K562 (cell line): ENCODE results near the gene MLN. TPM values are rescaled to one million over a fixed set of nuclear protein-coding genes. Genes with fewer than 3 reads are reported as not detected.

Experiments
- ATAC-seq: fragments of 200-7000 bp; cut with Tn5 transposase; 3 replicates; pipeline ENCODE4 v1.9.1; 2020; ENCODE audit warnings: moderate library complexity
- BruUV-seq: library from RNA; stranded (reverse); fragments of 400-500 nt; replicated peaks from 2 replicates; lab custom pipeline; 2021; lab: Mats Ljungman, UMichigan
- CTCF ChIA-PET: fragments of 300-600 bp; formaldehyde crosslinking; extraction: SDS; loops from one replicate; lab custom pipeline; 2021; ENCODE audit warnings: low intra/inter-chr PET ratio; lab: Yijun Ruan, JAX
- POLR2A ChIA-PET: fragments of 300-600, 350-650 bp; sonication (Branson Sonifier 250); formaldehyde crosslinking; extraction: SDS; loops from one replicate; lab custom pipeline; 2021; ENCODE audit warnings: antibody characterized with exemption, inconsistent platforms; lab: Yijun Ruan, JAX
- DNase-seq, 4 experiments: peaks; one replicate each; pipeline versions ENCODE4 v3.0.0 to v3.0.0-alpha.2; 2011 to 2018; ENCODE audit warnings: low spot score in 3 of 4, mixed read lengths in 3 of 4; ENCODE audit errors: extremely low read depth in 1 of 4
- FAIRE-seq: peaks from 2 replicates; lab custom pipeline; 2011; peaks lifted over from hg19 to GRCh38; lab: Jason Lieb, UNC
- H2AFZ ChIP-seq: 2 replicates; pipeline ENCODE4 v1.6.0; 2011; ENCODE audit warnings: low read depth, low read length, control low read depth, inconsistent platforms
- H3K27ac ChIP-seq: fragments of 200-600 bp; 3 replicates; pipeline ENCODE4 v1.8.0; 2011; ENCODE audit warnings: low read depth, mild to moderate bottlenecking, control low read depth, inconsistent platforms, low read length, moderate library complexity, mixed read lengths; ENCODE audit errors: extremely low read depth
- H3K27me3 ChIP-seq, 2 experiments: fragments of 300-600 bp in 1 of 2; 2 replicates in 1 of 2; 3 replicates in 1 of 2; pipeline versions ENCODE4 v1.6.0 to v1.8.0; 2011; ENCODE audit warnings: inconsistent platforms in 2 of 2, low read length in 2 of 2, mild to moderate bottlenecking in 1 of 2, mixed read lengths in 1 of 2, moderate library complexity in 1 of 2; ENCODE audit not compliant: control insufficient read depth in 2 of 2, insufficient read depth in 2 of 2
- H3K36me3 ChIP-seq: fragments of 300-600 bp; 3 replicates; pipeline ENCODE4 v1.8.0; 2011; ENCODE audit warnings: mild to moderate bottlenecking, low read length, inconsistent platforms; ENCODE audit not compliant: control insufficient read depth, insufficient read depth
- H3K4me1 ChIP-seq, 2 experiments: fragments of 200-600 bp in 1 of 2; replicated peaks in 1 of 2; 2 replicates in 1 of 2; 3 replicates in 1 of 2; pipeline versions ENCODE4 v1.5.1 to v1.8.0; 2011; ENCODE audit warnings: inconsistent platforms in 2 of 2, low read length in 2 of 2, mild to moderate bottlenecking in 1 of 2, mixed read lengths in 1 of 2, moderate library complexity in 1 of 2; ENCODE audit not compliant: control insufficient read depth in 2 of 2, insufficient read depth in 2 of 2
- H3K4me2 ChIP-seq: 2 replicates; pipeline ENCODE4 v1.6.1; 2011; ENCODE audit warnings: low read length, control low read depth, inconsistent platforms, mixed read lengths; ENCODE audit not compliant: insufficient read depth
- H3K4me3 ChIP-seq: fragments of 200-600 bp; sonication (generic), shearing (Covaris generic); 2 replicates; pipeline ENCODE4 v1.5.1; 2016; ENCODE audit warnings: control low read depth, inconsistent platforms
- H3K79me2 ChIP-seq: fragments of 200-600 bp; 3 replicates; pipeline ENCODE4 v1.8.0; 2011; ENCODE audit warnings: low read length, inconsistent platforms; ENCODE audit not compliant: control insufficient read depth, insufficient read depth
- H3K9ac ChIP-seq, 2 experiments: 2 replicates each; pipeline versions ENCODE4 v1.6.0 to v1.6.1; 2011; ENCODE audit warnings: low read depth in 2 of 2, low read length in 2 of 2, control low read depth in 1 of 2, inconsistent platforms in 1 of 2, mild to moderate bottlenecking in 1 of 2, mixed read lengths in 1 of 2; ENCODE audit not compliant: insufficient read depth in 1 of 2
- H3K9me1 ChIP-seq: one replicate; pipeline ENCODE4 v1.6.0; 2011; ENCODE audit warnings: inconsistent platforms, mild to moderate bottlenecking, low read length, moderate library complexity; ENCODE audit not compliant: control insufficient read depth, insufficient read depth
- H3K9me3 ChIP-seq: replicated peaks from 2 replicates; pipeline ENCODE4 v1.5.1; 2011; ENCODE audit warnings: low read depth, low read length, inconsistent platforms; ENCODE audit not compliant: control insufficient read depth, insufficient read depth
- H4K20me1 ChIP-seq: replicated peaks from 2 replicates; pipeline ENCODE4 v1.6.1; 2011; ENCODE audit warnings: low read length, inconsistent platforms, mixed read lengths; ENCODE audit not compliant: control insufficient read depth, insufficient read depth
- DEAF1 ChIP-seq: fragments of 450-650 bp; formaldehyde crosslinking; IDR thresholded peaks from 2 replicates; pipeline ENCODE4 v1.4.0; 2020; ENCODE audit warnings: mild to moderate bottlenecking, moderate library complexity
- EZH2 ChIP-seq: IDR thresholded peaks from 2 replicates; pipeline ENCODE4 v1.6.1; 2012; ENCODE audit warnings: low read depth, mild to moderate bottlenecking, inconsistent platforms, low read length, borderline replicate concordance
- FUS ChIP-seq: fragments of 200-400 bp; formaldehyde crosslinking; optimal IDR thresholded peaks from 2 replicates; pipeline ENCODE3; 2017; ENCODE audit warnings: low read depth, low read length
- KLF10 ChIP-seq: fragments of 250-450 bp; sonication (Bioruptor Pico); IDR thresholded peaks from 2 replicates; pipeline ENCODE4 v1.6.1; 2021; ENCODE audit warnings: matching md5 sums
- NFE2L1 ChIP-seq: fragments of 450-650 bp; IDR thresholded peaks from 2 replicates; pipeline ENCODE4 v1.6.1; 2016; ENCODE audit warnings: missing genetic modification characterization, low read depth, mild to moderate bottlenecking, missing compliant biosample characterization, moderate library complexity, borderline replicate concordance
- PML ChIP-seq: IDR thresholded peaks from 2 replicates; pipeline ENCODE4 v1.6.1; 2012; ENCODE audit warnings: low read length, inconsistent platforms
- SMARCB1 ChIP-seq: IDR thresholded peaks from 2 replicates; pipeline ENCODE4 v1.6.1; 2011; ENCODE audit warnings: improper control_type of control experiment, low read depth; ENCODE audit not compliant: insufficient read length
- VEZF1 ChIP-seq: fragments of 200-800 bp; sonication (Bioruptor generic); IDR thresholded peaks from 2 replicates; pipeline ENCODE4 v1.6.1; 2017; ENCODE audit warnings: missing genetic modification characterization, missing compliant biosample characterization
- WGBS: fragments of 100-300 bp; shearing (Covaris generic); methylation state at CpG from one replicate; pipeline ENCODE4 v1.1.6; 2016; ENCODE audit warnings: low coverage, mixed read lengths; ENCODE audit not compliant: insufficient coverage; ENCODE audit errors: missing lambda C conversion rate; 5-methylcytosine and 5-hydroxymethylcytosine counted together
- in situ Hi-C: fragments of 300-500 bp; cut with MboI; formaldehyde crosslinking; loops from 4 replicates; pipeline ENCODE4 v1.15.0; 2018; ENCODE audit warnings: inconsistent platforms, mixed read lengths
- intact Hi-C: fragments of 100-400 bp; cut with micrococcal nuclease; formaldehyde crosslinking; loops from 2 replicates; pipeline ENCODE4 v1.14.2; 2022
- polyA plus RNA-seq, 8 experiments: library from polyadenylated mRNA; depleted of rRNA in 4 of 8; stranded (reverse) in 5 of 8; unstranded in 3 of 8; fragments of >200 nt; fragmentation: Nextera tagmentation in 2 of 8; fragmentation: Illumina TruSeq in 1 of 8; extraction: Ambion mirVana in 2 of 8; extraction: Trizol in 1 of 8; gene quantifications; 2 replicates each; pipeline versions ENCODE4 v1.2.1 to v1.2.3, GENCODE V29; 2011 to 2014; ENCODE audit warnings: inconsistent platforms in 1 of 8, missing spikeins in 1 of 8
- total RNA-seq, 7 experiments: library from RNA; depleted of rRNA in 6 of 7; stranded (reverse); fragments of >200 nt in 6 of 7; fragmentation: Illumina TruSeq in 2 of 7; extraction: Trizol in 2 of 7; gene quantifications; 2 replicates each; pipeline versions ENCODE4 v1.2.1 to v1.2.3, GENCODE V29; 2011 to 2021; ENCODE audit warnings: low replicate concordance in 1 of 7
- TF ChIP-seq, protein P1 (sequence below): fragments of 250-450 bp; sonication (Bioruptor Pico); IDR thresholded peaks from 2 replicates; pipeline ENCODE4 v1.4.0; 2020; ENCODE audit warnings: borderline replicate concordance
- TF ChIP-seq, protein P2 (sequence below): sonication (generic); formaldehyde crosslinking; IDR thresholded peaks from 2 replicates; pipeline ENCODE4 v1.9.0; 2022; ENCODE audit warnings: mild to moderate bottlenecking, missing genetic modification reagents
- TF ChIP-seq, protein P3 (sequence below): sonication (generic); formaldehyde crosslinking; IDR thresholded peaks from 2 replicates; pipeline ENCODE4 v1.8.0; 2022; ENCODE audit warnings: mild to moderate bottlenecking, missing genetic modification reagents

MLN gene
- total and polyA plus RNA-seq, 9 of the 15 experiments (the other 6 are each of a cell fraction or from before 2014, with no cell fraction given) = not detected

DNA sequence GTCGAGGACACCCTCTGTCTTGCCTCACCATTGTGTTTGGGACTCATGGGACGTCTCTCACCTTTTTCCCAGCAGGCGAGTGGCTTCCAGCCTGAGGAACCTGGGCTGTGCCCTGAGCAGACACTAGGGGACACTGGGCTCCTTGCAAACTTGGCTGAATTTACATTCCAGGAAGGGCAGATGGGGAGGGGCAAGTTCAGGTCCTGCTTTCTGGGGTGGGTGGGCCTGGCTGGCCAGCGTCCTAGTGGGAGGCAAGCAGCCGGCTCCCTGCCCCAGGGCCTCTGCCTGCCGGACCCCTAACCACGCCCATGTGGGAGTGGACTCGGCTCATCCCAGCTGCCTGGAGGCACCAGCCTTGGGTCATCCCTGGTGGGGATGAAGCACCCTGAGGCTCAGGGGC, 48.2 kb upstream of the MLN start:
- no peak overlapping the region for H3K9ac ChIP-seq
- H3K79me2 ChIP-seq = no peaks in the 10 kb centered on the region
- H3K9me1 ChIP-seq = no peaks in the 10 kb centered on the region
- POLR2A ChIA-PET = no interaction called here
- WGBS = 7% methylated on average over 8 of the region's 8 CpGs
- DNase-seq = peak; percentile 62 to 75 (median 70)
- peak; percentile 89 for FAIRE-seq
- no peaks in the 10 kb centered on the region for H3K36me3 ChIP-seq
- H3K27me3 ChIP-seq = peaks cover 12 to 28% of the 10 kb centered on the region in 2 experiments; a peak in 2 of 5 replicates
- intact Hi-C loops (loop anchor here (1.0 to 10.0 kb wide), 2 partner anchors 175 to 293 kb away; partner anchors contain the start of gene GRM4), in situ Hi-C loops (no loop called here)
- no peak overlapping the region for H3K4me2 ChIP-seq
- H3K27ac ChIP-seq = no peak overlapping the region
- no peak overlapping the region for H3K4me3 ChIP-seq
- H3K9me3 ChIP-seq = no peaks in the 10 kb centered on the region
- CTCF ChIA-PET = interaction anchor here (0.7 to 1.8 kb wide), 3 partner anchors 176 to 302 kb away, joined by 3 to 6 read pairs (median 6); no protein-coding TSS in a partner anchor
- no TSS peak for BruUV-seq
- ATAC-seq = peak; percentile 86
- H2AFZ ChIP-seq = 0 out of 2 replicates have a peak overlapping the region, but pooled peaks have one; percentile 9
- no peaks in the 10 kb centered on the region for H4K20me1 ChIP-seq
- peaks cover 4 to 22% of the 10 kb centered on the region in 2 experiments; a peak in 3 of 5 replicates for H3K4me1 ChIP-seq
- no peak for TF ChIP-seq SMARCB1
- TF ChIP-seq DEAF1 (CRISPR knock-in tag) = 0 out of 2 replicates have a peak, but pooled peaks have one; percentile 17
- no peak for TF ChIP-seq EZH2
- TF ChIP-seq, protein P1, sequence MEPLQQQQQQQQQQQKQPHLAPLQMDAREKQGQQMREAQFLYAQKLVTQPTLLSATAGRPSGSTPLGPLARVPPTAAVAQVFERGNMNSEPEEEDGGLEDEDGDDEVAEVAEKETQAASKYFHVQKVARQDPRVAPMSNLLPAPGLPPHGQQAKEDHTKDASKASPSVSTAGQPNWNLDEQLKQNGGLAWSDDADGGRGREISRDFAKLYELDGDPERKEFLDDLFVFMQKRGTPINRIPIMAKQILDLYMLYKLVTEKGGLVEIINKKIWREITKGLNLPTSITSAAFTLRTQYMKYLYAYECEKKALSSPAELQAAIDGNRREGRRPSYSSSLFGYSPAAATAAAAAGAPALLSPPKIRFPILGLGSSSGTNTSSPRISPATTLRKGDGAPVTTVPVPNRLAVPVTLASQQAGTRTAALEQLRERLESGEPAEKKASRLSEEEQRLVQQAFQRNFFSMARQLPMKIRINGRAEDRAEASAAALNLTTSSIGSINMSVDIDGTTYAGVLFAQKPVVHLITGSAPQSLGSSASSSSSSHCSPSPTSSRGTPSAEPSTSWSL (CRISPR knock-in tag) = no peak
- no peak for TF ChIP-seq NFE2L1 (tag)
- TF ChIP-seq, protein P2, sequence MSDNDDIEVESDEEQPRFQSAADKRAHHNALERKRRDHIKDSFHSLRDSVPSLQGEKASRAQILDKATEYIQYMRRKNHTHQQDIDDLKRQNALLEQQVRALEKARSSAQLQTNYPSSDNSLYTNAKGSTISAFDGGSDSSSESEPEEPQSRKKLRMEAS (CRISPR knock-in tag) = no peak
- TF ChIP-seq KLF10 (CRISPR knock-in tag) = no peak
- TF ChIP-seq PML = no peak
- no peak for TF ChIP-seq FUS
- TF ChIP-seq VEZF1 (CRISPR knock-in tag) = peak; percentile 39; the same call in 1 of the 2 replicates
- TF ChIP-seq, protein P3, sequence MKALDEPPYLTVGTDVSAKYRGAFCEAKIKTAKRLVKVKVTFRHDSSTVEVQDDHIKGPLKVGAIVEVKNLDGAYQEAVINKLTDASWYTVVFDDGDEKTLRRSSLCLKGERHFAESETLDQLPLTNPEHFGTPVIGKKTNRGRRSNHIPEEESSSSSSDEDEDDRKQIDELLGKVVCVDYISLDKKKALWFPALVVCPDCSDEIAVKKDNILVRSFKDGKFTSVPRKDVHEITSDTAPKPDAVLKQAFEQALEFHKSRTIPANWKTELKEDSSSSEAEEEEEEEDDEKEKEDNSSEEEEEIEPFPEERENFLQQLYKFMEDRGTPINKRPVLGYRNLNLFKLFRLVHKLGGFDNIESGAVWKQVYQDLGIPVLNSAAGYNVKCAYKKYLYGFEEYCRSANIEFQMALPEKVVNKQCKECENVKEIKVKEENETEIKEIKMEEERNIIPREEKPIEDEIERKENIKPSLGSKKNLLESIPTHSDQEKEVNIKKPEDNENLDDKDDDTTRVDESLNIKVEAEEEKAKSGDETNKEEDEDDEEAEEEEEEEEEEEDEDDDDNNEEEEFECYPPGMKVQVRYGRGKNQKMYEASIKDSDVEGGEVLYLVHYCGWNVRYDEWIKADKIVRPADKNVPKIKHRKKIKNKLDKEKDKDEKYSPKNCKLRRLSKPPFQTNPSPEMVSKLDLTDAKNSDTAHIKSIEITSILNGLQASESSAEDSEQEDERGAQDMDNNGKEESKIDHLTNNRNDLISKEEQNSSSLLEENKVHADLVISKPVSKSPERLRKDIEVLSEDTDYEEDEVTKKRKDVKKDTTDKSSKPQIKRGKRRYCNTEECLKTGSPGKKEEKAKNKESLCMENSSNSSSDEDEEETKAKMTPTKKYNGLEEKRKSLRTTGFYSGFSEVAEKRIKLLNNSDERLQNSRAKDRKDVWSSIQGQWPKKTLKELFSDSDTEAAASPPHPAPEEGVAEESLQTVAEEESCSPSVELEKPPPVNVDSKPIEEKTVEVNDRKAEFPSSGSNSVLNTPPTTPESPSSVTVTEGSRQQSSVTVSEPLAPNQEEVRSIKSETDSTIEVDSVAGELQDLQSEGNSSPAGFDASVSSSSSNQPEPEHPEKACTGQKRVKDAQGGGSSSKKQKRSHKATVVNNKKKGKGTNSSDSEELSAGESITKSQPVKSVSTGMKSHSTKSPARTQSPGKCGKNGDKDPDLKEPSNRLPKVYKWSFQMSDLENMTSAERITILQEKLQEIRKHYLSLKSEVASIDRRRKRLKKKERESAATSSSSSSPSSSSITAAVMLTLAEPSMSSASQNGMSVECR (CRISPR knock-in tag) = 0 out of 2 replicates have a peak, but pooled peaks have one; percentile 28
